ENCODE results near the gene AKR1A1. TPM values are rescaled to one million over a fixed set of nuclear protein-coding genes. Genes with fewer than 3 reads are reported as not detected.

Gene AKR1A1
- total RNA-seq, 2 donors from 2014 or later, result 35.3 to 130 TPM

DNA sequence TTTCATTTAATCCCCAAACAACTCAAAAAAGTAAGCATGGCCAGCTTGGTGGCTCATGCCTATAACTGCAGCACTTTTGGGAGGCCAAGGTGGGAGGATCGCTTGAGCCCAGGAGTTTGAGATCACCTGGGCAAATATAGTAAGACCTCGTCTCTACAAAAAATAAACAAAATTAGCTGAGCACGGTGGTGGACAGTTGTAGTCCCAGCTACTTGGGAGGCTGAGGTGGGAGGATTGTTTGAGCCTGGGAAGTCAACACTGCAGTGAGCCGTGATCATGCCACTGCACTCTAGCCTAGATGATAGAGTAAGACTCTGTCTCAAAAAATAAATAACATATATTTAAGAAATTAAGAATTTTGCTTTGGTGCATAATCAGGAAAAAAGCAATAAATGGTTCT is 6.1 kb upstream of the AKR1A1 start:
- no peaks in the 10 kb centered on the region for H3K4me1 ChIP-seq (ENCODE audit: control insufficient read depth in 1 of 2, low read depth in 2 of 2)

DNA sequence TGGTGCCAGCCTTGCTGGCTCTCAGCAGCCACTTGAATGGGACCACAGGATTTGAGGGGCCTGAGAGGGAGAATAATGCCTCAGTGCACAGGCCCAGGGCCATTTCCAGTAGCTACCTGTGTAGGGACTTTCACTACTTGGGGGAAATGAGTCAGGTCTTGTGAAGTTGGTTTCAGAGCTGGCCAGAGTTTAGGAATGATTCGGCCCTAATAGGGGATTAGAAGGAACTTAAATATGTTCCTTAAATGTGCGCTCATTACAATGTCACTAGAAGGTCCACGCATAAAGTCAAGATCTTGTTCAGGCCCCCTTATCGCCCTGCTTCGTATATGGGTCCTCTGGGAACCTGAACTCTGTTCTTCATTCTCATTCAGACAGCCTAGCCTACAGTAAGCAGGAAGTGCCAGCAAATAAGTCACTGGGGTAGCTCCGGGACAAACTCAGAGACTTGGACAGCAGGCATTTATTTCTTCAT is 5.6 kb upstream of the AKR1A1 start:
- TF ChIP-seq, protein P1, sequence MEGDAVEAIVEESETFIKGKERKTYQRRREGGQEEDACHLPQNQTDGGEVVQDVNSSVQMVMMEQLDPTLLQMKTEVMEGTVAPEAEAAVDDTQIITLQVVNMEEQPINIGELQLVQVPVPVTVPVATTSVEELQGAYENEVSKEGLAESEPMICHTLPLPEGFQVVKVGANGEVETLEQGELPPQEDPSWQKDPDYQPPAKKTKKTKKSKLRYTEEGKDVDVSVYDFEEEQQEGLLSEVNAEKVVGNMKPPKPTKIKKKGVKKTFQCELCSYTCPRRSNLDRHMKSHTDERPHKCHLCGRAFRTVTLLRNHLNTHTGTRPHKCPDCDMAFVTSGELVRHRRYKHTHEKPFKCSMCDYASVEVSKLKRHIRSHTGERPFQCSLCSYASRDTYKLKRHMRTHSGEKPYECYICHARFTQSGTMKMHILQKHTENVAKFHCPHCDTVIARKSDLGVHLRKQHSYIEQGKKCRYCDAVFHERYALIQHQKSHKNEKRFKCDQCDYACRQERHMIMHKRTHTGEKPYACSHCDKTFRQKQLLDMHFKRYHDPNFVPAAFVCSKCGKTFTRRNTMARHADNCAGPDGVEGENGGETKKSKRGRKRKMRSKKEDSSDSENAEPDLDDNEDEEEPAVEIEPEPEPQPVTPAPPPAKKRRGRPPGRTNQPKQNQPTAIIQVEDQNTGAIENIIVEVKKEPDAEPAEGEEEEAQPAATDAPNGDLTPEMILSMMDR (IDR thresholded peaks at IDR 0.05), result no peak
- Histone ChIP-seq H3K4me1 (ENCODE audit: control insufficient read depth in 1 of 2, low read depth in 2 of 2) (peaks cover 0 to 2% of the 10 kb centered on the region in 2 donors), H3K9me3 (no peaks in the 10 kb centered on the region), H3K27me3 (replicated peaks; ENCODE audit: insufficient read depth) (no peaks in the 10 kb centered on the region), H3K36me3 (no peaks in the 10 kb centered on the region), H3K27ac (no peak overlapping the region), H3K4me3 (no peak overlapping the region)
- DNase-seq (ENCODE audit: low spot score), result no peak
- ATAC-seq (ENCODE audit: insufficient number of reproducible peaks, low FRiP score, low read depth), result no peak

More for the DNA sequence above, 6.1 kb upstream of the AKR1A1 start:
- no peak overlapping the region for H3K27ac ChIP-seq
- TF ChIP-seq, protein P1 (IDR thresholded peaks at IDR 0.05), result no peak
- H3K36me3 ChIP-seq, result no peaks in the 10 kb centered on the region
- no peaks in the 10 kb centered on the region for H3K9me3 ChIP-seq
- no peaks in the 10 kb centered on the region for H3K27me3 ChIP-seq (replicated peaks; ENCODE audit: insufficient read depth)
- ATAC-seq (ENCODE audit: insufficient number of reproducible peaks, low FRiP score, low read depth), result no peak
- no peak for DNase-seq (ENCODE audit: low spot score)
- H3K4me3 ChIP-seq, result no peak overlapping the region

DNA sequence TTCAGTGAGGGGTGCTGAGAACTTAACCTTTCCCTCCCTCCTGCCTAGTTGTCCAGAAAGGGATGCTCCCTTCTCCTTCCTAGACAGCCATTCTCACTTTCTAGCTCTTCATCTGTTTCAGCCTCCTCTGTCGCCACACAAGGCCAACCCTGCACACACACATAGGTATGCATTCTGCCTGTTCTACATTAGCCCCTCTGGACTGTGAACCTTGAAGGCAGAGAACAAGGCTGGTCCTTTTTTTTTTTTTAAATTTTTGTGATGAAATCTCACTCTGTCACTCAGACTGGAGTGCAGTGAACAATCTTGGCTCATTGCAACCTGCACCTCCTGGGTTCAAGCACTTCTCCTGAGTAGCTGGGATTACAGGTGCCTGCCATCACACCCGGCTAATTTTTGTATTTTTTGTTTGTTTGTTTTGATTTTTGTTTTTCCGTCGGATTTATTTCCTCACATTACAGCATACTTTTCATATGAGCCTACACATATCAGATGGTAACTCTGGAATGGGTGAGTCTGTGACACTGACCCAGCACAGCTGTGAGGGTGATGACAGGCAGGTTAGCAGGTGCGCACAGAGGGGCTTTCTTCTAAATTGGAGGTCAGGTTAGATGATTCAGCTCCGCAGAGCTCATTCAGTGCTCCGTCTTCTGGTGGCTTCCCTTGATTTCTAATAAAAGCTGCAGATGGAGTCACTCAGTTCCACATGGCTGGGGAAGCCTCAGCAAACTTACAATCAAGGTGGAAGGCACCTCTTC is 4.9 kb upstream of the AKR1A1 start:
- Histone ChIP-seq H3K9me3 (no peaks in the 10 kb centered on the region), H3K4me3 (no peak overlapping the region), H3K4me1 (ENCODE audit: control insufficient read depth in 1 of 2, low read depth in 2 of 2) (peaks cover 0 to 5% of the 10 kb centered on the region in 2 donors), H3K36me3 (no peaks in the 10 kb centered on the region), H3K27me3 (replicated peaks; ENCODE audit: insufficient read depth) (no peaks in the 10 kb centered on the region), H3K27ac (no peak overlapping the region)
- TF ChIP-seq, protein P1 (IDR thresholded peaks at IDR 0.05), result no peak
- no peak for ATAC-seq (ENCODE audit: insufficient number of reproducible peaks, low FRiP score, low read depth)
- DNase-seq (ENCODE audit: low spot score), result no peak

DNA sequence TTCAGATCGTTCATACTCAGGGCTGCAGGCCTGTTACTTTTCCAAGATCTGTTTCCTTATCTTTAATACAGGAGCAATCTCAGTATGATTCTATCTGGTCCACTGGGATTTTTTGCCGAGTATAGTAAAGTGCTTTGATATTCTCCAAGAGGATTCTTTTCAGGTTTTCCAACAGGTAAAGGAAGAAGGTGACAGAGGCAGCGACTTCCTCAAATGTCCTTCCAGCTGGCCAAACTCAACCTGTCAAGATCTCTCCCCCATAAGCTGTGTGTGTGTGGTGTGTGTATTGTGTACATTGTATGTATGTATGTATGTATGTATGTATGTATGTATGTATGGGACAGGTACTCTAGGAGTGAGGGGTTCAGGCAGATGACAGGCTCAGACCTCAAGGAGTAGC is 1.1 kb downstream of the AKR1A1 start:
- no peaks in the 10 kb centered on the region for H3K27me3 ChIP-seq (replicated peaks; ENCODE audit: insufficient read depth)
- peak overlapping the region; percentile 78 for H3K4me3 ChIP-seq
- no peaks in the 10 kb centered on the region for H3K9me3 ChIP-seq
- ATAC-seq (ENCODE audit: insufficient number of reproducible peaks, low FRiP score, low read depth) (no peak), DNase-seq (ENCODE audit: low spot score) (no peak)
- peaks cover 4% of the 10 kb centered on the region for H3K36me3 ChIP-seq
- TF ChIP-seq, protein P1 (IDR thresholded peaks at IDR 0.05), result no peak
- peak overlapping the region; percentile 85 to 92 for H3K27ac ChIP-seq
- peaks cover 10 to 21% of the 10 kb centered on the region in 2 donors for H3K4me1 ChIP-seq (ENCODE audit: control insufficient read depth in 1 of 2, low read depth in 2 of 2)

DNA sequence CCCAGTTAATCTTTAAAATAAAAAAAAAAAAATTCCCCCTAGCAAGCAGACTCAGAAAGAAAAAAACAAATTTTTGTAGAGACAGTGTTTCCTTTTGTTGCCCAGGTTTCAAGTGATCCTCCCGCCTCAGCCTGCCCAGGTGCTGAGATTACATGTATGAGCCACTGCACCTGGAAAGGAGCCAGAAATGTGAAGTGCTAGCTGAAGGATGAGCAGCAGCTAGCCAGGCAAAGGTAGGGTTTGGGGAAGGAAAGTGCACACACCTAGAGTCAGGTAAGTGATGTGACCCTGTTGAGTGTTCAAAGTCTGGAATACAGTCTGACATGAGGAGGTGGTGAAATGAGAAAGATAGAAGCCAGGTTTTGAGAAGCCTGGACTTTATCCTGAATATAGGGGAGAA is 1.7 kb downstream of the AKR1A1 start:
- DNase-seq (ENCODE audit: low spot score) (no peak), ATAC-seq (ENCODE audit: insufficient number of reproducible peaks, low FRiP score, low read depth) (no peak)
- no peaks in the 10 kb centered on the region for H3K27me3 ChIP-seq (replicated peaks; ENCODE audit: insufficient read depth)
- peak overlapping the region; percentile 78 for H3K4me3 ChIP-seq
- H3K27ac ChIP-seq, result no peak overlapping the region
- H3K9me3 ChIP-seq, result no peaks in the 10 kb centered on the region
- peaks cover 10 to 21% of the 10 kb centered on the region in 2 donors for H3K4me1 ChIP-seq (ENCODE audit: control insufficient read depth in 1 of 2, low read depth in 2 of 2)
- peaks cover 4% of the 10 kb centered on the region for H3K36me3 ChIP-seq
- TF ChIP-seq, protein P1 (IDR thresholded peaks at IDR 0.05), result no peak

Data from thoracic aorta (tissue), 2 donors.